Mesenchymal stem cell (in vitro differentiated cells and primary cell): Measurements from ENCODE around the gene B3GAT1.

ENCODE experiments used
- DNase-seq: peaks from one replicate; pipeline ENCODE4 v3.0.0-alpha.2; 2013
- H2AFZ ChIP-seq: one replicate; pipeline ENCODE4 v1.6.1; 2013; ENCODE audit warnings: low read depth, mild to moderate bottlenecking, control low read depth, inconsistent platforms, low read length, moderate library complexity
- H2AK5ac ChIP-seq: 2 replicates; pipeline ENCODE4 v1.6.1; 2013; ENCODE audit warnings: low read length, moderate library complexity, mild to moderate bottlenecking, inconsistent platforms; ENCODE audit not compliant: severe bottlenecking
- H2BK120ac ChIP-seq: one replicate; pipeline ENCODE4 v1.6.1; 2013; ENCODE audit warnings: low read depth, mild to moderate bottlenecking, inconsistent platforms, low read length, moderate library complexity
- H2BK12ac ChIP-seq, 2 experiments: one replicate each; pipeline ENCODE4 v1.6.1; 2013; ENCODE audit warnings: inconsistent platforms in 2 of 2, low read length in 2 of 2, mild to moderate bottlenecking in 2 of 2, moderate library complexity in 2 of 2, control low read depth in 1 of 2
- H2BK15ac ChIP-seq: one replicate; pipeline ENCODE4 v1.6.1; 2013; ENCODE audit warnings: mild to moderate bottlenecking, low read depth, inconsistent platforms; ENCODE audit not compliant: poor library complexity, severe bottlenecking
- H2BK5ac ChIP-seq: 2 replicates; pipeline ENCODE4 v1.6.1; 2013; ENCODE audit warnings: low read depth, mild to moderate bottlenecking, low read length, control low read depth, inconsistent platforms; ENCODE audit not compliant: poor library complexity, severe bottlenecking
- H3K14ac ChIP-seq, 2 experiments: one replicate each; pipeline ENCODE4 v1.6.1; 2013; ENCODE audit warnings: inconsistent platforms in 2 of 2, low read length in 2 of 2, control low read depth in 1 of 2, mild to moderate bottlenecking in 1 of 2, moderate library complexity in 1 of 2
- H3K18ac ChIP-seq, 2 experiments: one replicate each; pipeline ENCODE4 v1.6.1; 2013; ENCODE audit warnings: inconsistent platforms in 2 of 2, low read length in 2 of 2, control low read depth in 1 of 2, low read depth in 1 of 2, mild to moderate bottlenecking in 1 of 2
- H3K23ac ChIP-seq, 2 experiments: one replicate each; pipeline ENCODE4 v1.6.1; 2013; ENCODE audit warnings: inconsistent platforms in 2 of 2, low read length in 2 of 2, mild to moderate bottlenecking in 2 of 2, moderate library complexity in 2 of 2, control low read depth in 1 of 2
- H3K27ac ChIP-seq: 2 replicates; pipeline ENCODE4 v1.5.1; 2013; ENCODE audit warnings: mild to moderate bottlenecking, moderate library complexity, low read length, control low read depth, inconsistent platforms; ENCODE audit not compliant: poor library complexity, severe bottlenecking
- H3K27me3 ChIP-seq, 2 experiments: 2 replicates each; pipeline versions ENCODE4 v1.6.1 to v1.7.0; 2013; ENCODE audit warnings: low read length in 2 of 2, mild to moderate bottlenecking in 2 of 2, moderate library complexity in 2 of 2, control low read depth in 1 of 2, inconsistent platforms in 1 of 2; ENCODE audit not compliant: control insufficient read depth in 1 of 2, insufficient read depth in 1 of 2
- H3K36me3 ChIP-seq, 2 experiments: 2 replicates each; pipeline versions ENCODE4 v1.6.1 to v1.7.0; 2013; ENCODE audit warnings: low read length in 2 of 2, control low read depth in 1 of 2, inconsistent platforms in 1 of 2, low read depth in 1 of 2, mild to moderate bottlenecking in 1 of 2; ENCODE audit not compliant: insufficient read depth in 2 of 2, control insufficient read depth in 1 of 2
- H3K4ac ChIP-seq, 2 experiments: one replicate each; pipeline ENCODE4 v1.6.1; 2013; ENCODE audit warnings: inconsistent platforms in 2 of 2, low read length in 2 of 2, mild to moderate bottlenecking in 2 of 2, moderate library complexity in 2 of 2, control low read depth in 1 of 2, low read depth in 1 of 2
- H3K4me1 ChIP-seq: 2 replicates; pipeline ENCODE4 v1.6.1; 2013; ENCODE audit warnings: low read depth, low read length, control low read depth; ENCODE audit not compliant: control insufficient read depth, insufficient read depth
- H3K4me2 ChIP-seq: 2 replicates; pipeline ENCODE4 v1.6.1; 2013; ENCODE audit warnings: low read length, mild to moderate bottlenecking, inconsistent platforms; ENCODE audit not compliant: poor library complexity, severe bottlenecking
- H3K4me3 ChIP-seq, 2 experiments: 2 replicates each; pipeline versions ENCODE4 v1.5.1 to v1.7.0; 2013; ENCODE audit warnings: low read length in 2 of 2, mild to moderate bottlenecking in 2 of 2, control low read depth in 1 of 2, low read depth in 1 of 2; ENCODE audit not compliant: insufficient read depth in 1 of 2
- H3K79me1 ChIP-seq: replicated peaks from 2 replicates; pipeline ENCODE4 v1.6.1; 2013; ENCODE audit warnings: mild to moderate bottlenecking, control low read depth, low read length, inconsistent platforms; ENCODE audit not compliant: poor library complexity, severe bottlenecking
- H3K9ac ChIP-seq: 2 replicates; pipeline ENCODE4 v1.7.0; 2013; ENCODE audit warnings: mild to moderate bottlenecking, low read length, moderate library complexity
- H3K9me3 ChIP-seq: 2 replicates; pipeline ENCODE4 v1.7.0; 2013; ENCODE audit warnings: mild to moderate bottlenecking, low read length; ENCODE audit not compliant: control insufficient read depth
- H4K8ac ChIP-seq: one replicate; pipeline ENCODE4 v1.6.1; 2013; ENCODE audit warnings: inconsistent platforms, mild to moderate bottlenecking, low read length, moderate library complexity
- H4K91ac ChIP-seq: one replicate; pipeline ENCODE4 v1.6.1; 2013; ENCODE audit warnings: mild to moderate bottlenecking, low read length, inconsistent platforms
- WGBS: methylation state at CpG from one replicate; pipeline ENCODE4 v1.1.7; 2013; ENCODE audit warnings: mixed read lengths; 5-methylcytosine and 5-hydroxymethylcytosine counted together

Gene B3GAT1

GRCh38 chr11:134405841-134406240, 6.2 kb downstream of the B3GAT1 start:
- Histone ChIP-seq H2AFZ (no peak overlapping the region), H3K9ac (no peak overlapping the region), H3K36me3 (no peaks in the 10 kb centered on the region), H2BK120ac (no peak overlapping the region), H3K4me1 (no peaks in the 10 kb centered on the region), H4K91ac (no peak overlapping the region), H3K23ac (no peak overlapping the region), H3K18ac (no peak overlapping the region), H3K79me1 (no peaks in the 10 kb centered on the region), H2BK12ac (no peak overlapping the region), H2BK5ac (no peak overlapping the region), H3K4ac (no peak overlapping the region), H3K27me3 (peaks cover 19 to 35% of the 10 kb centered on the region in 2 experiments), H3K4me3 (no peak overlapping the region), H3K9me3 (no peaks in the 10 kb centered on the region), H3K4me2 (no peak overlapping the region), H2BK15ac (no peak overlapping the region), H2AK5ac (no peak overlapping the region), H3K27ac (no peak overlapping the region), H4K8ac (no peak overlapping the region), H3K14ac (no peak overlapping the region)
- no peak for DNase-seq
- 87% methylated on average over 8 of the region's 9 CpGs for WGBS

GRCh38 chr11:134405436-134405835, 6.6 kb downstream of the B3GAT1 start:
- no peak overlapping the region for H3K27ac ChIP-seq
- H2BK5ac ChIP-seq, result no peak overlapping the region
- no peak overlapping the region for H3K4me2 ChIP-seq
- WGBS, result 93% methylated on average over 7 of the region's 8 CpGs
- no peak overlapping the region for H2BK12ac ChIP-seq
- H3K27me3 ChIP-seq, result peaks cover 15 to 31% of the 10 kb centered on the region in 2 experiments
- H3K79me1 ChIP-seq, result no peaks in the 10 kb centered on the region
- no peak overlapping the region for H2BK15ac ChIP-seq
- H4K91ac ChIP-seq, result no peak overlapping the region
- no peak overlapping the region for H2BK120ac ChIP-seq
- H3K36me3 ChIP-seq, result no peaks in the 10 kb centered on the region
- no peak overlapping the region for H3K9ac ChIP-seq
- no peak overlapping the region for H4K8ac ChIP-seq
- H3K4me1 ChIP-seq, result no peaks in the 10 kb centered on the region
- H3K4me3 ChIP-seq, result no peak overlapping the region
- no peak overlapping the region for H3K18ac ChIP-seq
- H2AK5ac ChIP-seq, result no peak overlapping the region
- H3K9me3 ChIP-seq, result peaks cover 3% of the 10 kb centered on the region
- H3K14ac ChIP-seq, result no peak overlapping the region
- no peak for DNase-seq
- H3K23ac ChIP-seq, result no peak overlapping the region
- H2AFZ ChIP-seq, result no peak overlapping the region
- no peak overlapping the region for H3K4ac ChIP-seq

GRCh38 chr11:134404575-134405341, 7.3 kb downstream of the B3GAT1 start:
- H2AFZ ChIP-seq, result no peak overlapping the region
- H3K9ac ChIP-seq, result no peak overlapping the region
- no peak overlapping the region for H2BK120ac ChIP-seq
- no peak overlapping the region for H4K91ac ChIP-seq
- no peak overlapping the region for H2BK15ac ChIP-seq
- DNase-seq, result no peak
- no peak overlapping the region for H3K4ac ChIP-seq
- no peak overlapping the region for H2AK5ac ChIP-seq
- no peaks in the 10 kb centered on the region for H3K4me1 ChIP-seq
- H3K4me2 ChIP-seq, result no peak overlapping the region
- H3K36me3 ChIP-seq, result no peaks in the 10 kb centered on the region
- 88% methylated on average over 30 of the region's 30 CpGs for WGBS
- H3K79me1 ChIP-seq, result no peaks in the 10 kb centered on the region
- peaks cover 4% of the 10 kb centered on the region for H3K9me3 ChIP-seq
- H3K4me3 ChIP-seq, result no peak overlapping the region
- no peak overlapping the region for H3K18ac ChIP-seq
- H3K27ac ChIP-seq, result no peak overlapping the region
- H3K27me3 ChIP-seq, result peaks cover 8 to 24% of the 10 kb centered on the region in 2 experiments
- H2BK5ac ChIP-seq, result no peak overlapping the region
- no peak overlapping the region for H4K8ac ChIP-seq
- H3K23ac ChIP-seq, result no peak overlapping the region
- H2BK12ac ChIP-seq, result no peak overlapping the region
- no peak overlapping the region for H3K14ac ChIP-seq

GRCh38 chr11:134402910-134403309, 9.1 kb downstream of the B3GAT1 start:
- H3K14ac ChIP-seq, result no peak overlapping the region
- no peak overlapping the region for H4K91ac ChIP-seq
- H3K18ac ChIP-seq, result no peak overlapping the region
- no peak overlapping the region for H2BK12ac ChIP-seq
- WGBS, result 85% methylated on average over 12 of the region's 12 CpGs
- H3K36me3 ChIP-seq, result no peaks in the 10 kb centered on the region
- no peak overlapping the region for H3K27ac ChIP-seq
- peaks cover 4% of the 10 kb centered on the region for H3K9me3 ChIP-seq
- no peak overlapping the region for H4K8ac ChIP-seq
- H3K4me1 ChIP-seq, result no peaks in the 10 kb centered on the region
- no peak overlapping the region for H2BK120ac ChIP-seq
- DNase-seq, result no peak
- no peak overlapping the region for H2AK5ac ChIP-seq
- no peak overlapping the region for H3K23ac ChIP-seq
- no peaks in the 10 kb centered on the region for H3K79me1 ChIP-seq
- H2BK5ac ChIP-seq, result no peak overlapping the region
- H3K9ac ChIP-seq, result no peak overlapping the region
- H3K4me3 ChIP-seq, result no peak overlapping the region
- no peak overlapping the region for H3K4me2 ChIP-seq
- H3K27me3 ChIP-seq, result peaks cover 0 to 20% of the 10 kb centered on the region in 2 experiments
- no peak overlapping the region for H2BK15ac ChIP-seq
- H3K4ac ChIP-seq, result no peak overlapping the region
- no peak overlapping the region for H2AFZ ChIP-seq
